GM21717 (cell line): ENCODE measurements around the gene YJEFN3.

ENCODE experiments used
- ATAC-seq: cut with Tn5 transposase; IDR thresholded peaks from one replicate; pipeline ENCODE4 v1.9.1; 2021; ENCODE audit warnings: mild to moderate bottlenecking, moderate library complexity; ENCODE audit not compliant: unreplicated experiment

YJEFN3 gene

DNA sequence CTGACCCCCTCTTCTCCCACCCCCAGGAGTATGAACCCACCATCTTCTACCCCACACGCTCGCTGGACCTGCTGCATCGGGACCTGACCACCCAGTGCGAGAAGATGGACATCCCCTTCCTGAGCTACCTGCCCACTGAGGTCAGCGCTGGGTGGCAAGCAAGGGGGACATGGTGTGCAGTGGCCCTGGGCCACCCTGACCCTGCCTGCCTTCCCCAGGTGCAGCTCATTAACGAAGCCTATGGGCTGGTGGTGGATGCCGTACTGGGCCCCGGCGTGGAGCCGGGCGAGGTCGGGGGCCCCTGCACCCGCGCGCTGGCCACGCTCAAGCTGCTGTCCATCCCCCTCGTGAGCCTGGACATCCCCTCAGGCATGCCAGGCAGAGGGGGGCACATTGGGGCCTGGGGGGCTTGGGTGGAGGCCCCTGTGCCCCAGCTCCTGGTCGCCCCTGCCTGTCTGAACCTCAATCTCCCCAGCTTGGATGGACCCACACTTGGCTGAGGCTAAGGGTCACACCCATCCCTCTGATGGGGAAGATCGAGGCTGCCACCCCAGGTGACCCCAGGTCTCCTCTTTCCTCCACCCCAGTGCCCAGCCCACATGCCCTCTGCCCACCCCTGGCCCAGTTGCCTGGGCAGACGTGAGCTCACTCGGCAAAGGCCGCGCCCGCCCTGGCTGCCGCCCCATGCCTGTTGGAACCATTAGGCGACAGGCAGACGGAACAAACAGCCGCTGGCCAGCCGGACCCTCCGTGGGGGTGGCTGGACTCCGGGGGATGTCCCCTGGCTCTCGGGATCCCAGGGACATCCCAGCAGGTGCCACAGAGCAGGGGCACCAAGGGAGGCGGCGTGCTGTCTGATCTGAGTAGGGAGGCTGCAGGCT is 6.8 kb downstream of the YJEFN3 start:
- ATAC-seq = no peak

DNA sequence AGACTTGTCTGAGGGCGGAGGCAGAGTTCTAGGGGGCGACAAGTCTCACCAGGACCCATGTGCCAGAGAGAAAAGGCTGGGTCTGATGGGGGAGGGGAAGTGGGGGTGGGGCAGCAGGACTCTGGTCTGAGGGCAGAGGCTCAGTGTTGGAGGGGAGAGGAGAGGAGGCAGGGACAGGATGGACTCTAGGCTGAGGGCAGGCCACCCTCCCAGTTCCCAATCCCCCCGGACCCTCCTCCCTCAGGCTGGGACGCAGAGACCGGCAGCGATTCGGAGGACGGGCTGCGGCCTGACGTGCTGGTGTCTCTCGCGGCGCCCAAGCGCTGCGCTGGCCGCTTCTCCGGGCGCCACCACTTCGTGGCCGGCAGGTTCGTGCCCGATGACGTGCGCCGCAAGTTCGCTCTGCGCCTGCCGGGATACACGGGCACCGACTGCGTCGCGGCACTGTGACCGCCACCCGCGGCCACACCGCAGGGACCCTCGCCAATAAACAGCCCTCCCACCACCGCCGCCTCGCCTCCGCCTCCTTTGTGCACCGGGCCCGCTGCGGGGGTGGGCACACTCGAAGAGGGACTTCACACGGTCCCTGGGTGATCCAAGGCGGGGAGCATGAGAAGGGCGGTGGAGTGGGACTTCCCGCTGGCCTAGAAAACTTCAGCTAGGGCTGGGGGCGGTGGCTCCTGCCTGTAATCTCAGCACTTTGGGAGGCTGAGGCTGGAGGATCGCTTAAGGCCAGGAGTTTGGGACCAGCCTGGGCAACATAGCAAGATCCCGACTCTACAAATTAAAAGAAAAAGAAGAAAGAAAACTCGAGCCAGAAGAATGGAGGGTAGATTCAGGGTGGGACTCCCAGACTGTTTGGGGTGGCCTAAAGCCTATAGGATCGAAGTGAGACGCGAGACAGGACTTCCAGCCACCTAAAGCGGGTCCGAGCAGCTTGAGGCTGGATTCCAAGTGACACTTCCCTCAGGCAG is 8.7 kb downstream of the YJEFN3 start:
- ATAC-seq = no peak

DNA sequence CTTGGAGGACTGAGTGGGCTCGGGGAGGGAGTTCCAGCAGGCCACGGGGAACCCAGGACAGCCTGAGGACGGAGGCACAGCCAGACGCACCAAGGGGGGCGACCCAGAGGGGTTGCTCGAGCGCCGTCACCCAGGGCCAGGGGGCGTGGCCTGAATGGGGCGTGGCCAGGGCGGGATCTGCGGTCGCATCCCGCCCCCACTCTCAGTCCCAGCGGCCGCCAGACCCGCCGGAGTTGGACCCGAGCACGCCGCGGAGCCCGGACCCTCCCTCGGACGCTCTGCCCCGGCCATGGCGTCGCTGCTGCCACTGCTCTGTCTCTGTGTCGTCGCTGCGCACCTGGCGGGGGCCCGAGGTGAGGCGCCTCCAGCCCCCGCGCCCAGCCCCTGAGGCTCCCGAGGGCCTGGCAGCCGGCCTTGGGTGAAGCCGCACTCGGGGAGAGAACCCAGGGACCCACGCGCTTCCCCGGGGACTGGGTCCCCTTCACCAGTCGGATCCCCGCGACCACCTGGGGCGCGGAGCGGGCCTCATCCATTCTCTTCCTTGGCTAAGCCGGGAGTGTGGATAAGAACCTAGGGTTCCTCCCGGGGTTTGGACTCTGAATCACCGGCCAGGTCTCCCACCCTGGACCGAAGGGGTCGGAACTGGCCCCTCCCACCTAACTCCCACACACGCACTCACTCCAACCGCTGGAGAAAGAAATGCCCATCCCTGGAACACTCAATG is 9.5 kb downstream of the YJEFN3 start, which contains the start of gene CILP2:
CILP2 (plus strand) TSS at position 205 of the 724 bp plus-strand sequence; CDS start at position 290, 85 bp downstream.
- no peak for ATAC-seq

DNA sequence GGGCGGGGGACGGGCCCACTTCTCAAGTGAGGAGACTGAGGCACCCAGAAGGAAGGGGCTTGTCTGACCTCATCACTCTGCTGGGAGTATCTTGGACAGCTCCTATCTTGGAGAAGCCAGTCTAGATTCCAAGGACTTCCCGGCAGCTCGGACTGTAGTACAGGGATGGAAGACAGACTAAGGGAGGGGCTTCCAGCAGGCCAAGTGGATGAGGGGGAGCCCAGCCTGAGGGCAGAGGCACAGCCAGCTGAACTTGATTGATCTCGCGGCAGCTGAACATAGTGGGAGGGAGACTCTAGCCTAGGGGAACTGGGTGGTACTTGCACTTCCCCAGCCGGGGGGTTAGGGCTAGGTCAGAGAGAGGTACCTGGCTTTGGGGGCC is 10.1 kb downstream of the YJEFN3 start:
- ATAC-seq = no peak

DNA sequence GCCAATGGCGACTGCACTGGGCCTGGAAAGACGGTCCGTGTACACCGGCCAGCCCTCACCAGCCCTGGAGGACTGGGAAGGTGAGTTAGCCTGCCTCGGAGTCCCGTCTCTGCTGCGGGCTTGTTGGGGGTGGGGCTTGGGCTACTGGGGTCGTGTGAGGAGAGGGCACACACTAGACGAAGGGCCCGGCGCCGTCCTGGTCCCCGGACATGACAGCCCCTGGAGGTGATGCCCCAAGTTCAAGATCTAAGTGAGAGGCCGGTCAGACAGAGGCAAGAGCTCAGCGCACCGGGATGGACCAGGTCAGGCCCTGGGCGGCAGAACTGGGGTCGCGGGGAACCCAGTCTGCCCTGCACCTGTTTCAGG is 11.0 kb downstream of the YJEFN3 start:
- ATAC-seq = no peak

GRCh38 chr19:19540064-19540714 is 11.5 kb downstream of the YJEFN3 start:
- ATAC-seq = no peak

- no peak for ATAC-seq
Observed at GRCh38 chr19:19540715-19541515, 12.2 kb downstream of the YJEFN3 start.

- no peak for ATAC-seq
Observed at GRCh38 chr19:19541616-19542015, 12.9 kb downstream of the YJEFN3 start.

- ATAC-seq = no peak
Observed at GRCh38 chr19:19542507-19542906, 13.8 kb downstream of the YJEFN3 start.

- ATAC-seq = no peak
Observed at GRCh38 chr19:19543101-19543500, 14.4 kb downstream of the YJEFN3 start.

- no peak for ATAC-seq
Observed at GRCh38 chr19:19543640-19544039, 14.9 kb downstream of the YJEFN3 start.

DNA sequence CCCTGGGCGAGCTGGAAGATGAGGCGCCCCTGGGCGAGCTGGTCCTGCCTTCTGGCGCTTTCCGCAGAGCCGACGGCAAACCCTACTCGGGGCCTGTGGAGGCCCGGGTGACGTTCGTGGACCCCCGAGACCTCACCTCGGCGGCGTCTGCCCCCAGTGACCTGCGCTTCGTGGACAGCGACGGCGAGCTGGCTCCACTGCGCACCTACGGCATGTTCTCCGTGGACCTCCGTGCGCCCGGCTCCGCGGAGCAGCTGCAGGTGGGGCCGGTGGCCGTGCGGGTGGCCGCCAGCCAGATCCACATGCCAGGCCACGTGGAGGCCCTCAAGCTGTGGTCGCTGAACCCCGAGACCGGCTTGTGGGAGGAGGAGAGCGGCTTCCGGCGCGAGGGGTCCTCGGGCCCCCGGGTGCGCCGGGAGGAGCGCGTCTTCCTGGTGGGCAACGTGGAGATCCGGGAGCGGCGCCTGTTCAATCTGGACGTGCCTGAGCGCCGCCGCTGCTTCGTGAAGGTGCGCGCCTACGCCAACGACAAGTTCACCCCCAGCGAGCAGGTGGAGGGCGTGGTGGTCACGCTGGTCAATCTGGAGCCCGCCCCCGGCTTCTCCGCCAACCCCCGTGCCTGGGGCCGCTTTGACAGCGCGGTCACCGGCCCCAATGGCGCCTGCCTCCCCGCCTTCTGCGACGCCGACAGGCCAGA is 15.7 kb downstream of the YJEFN3 start:
- no peak for ATAC-seq

GRCh38 chr19:19544954-19545591 is 16.4 kb downstream of the YJEFN3 start:
- ATAC-seq = no peak

- no peak for ATAC-seq
Observed at GRCh38 chr19:19545707-19546106, 17.0 kb downstream of the YJEFN3 start.

- ATAC-seq = no peak
Observed at GRCh38 chr19:19546751-19547162, 18.0 kb downstream of the YJEFN3 start.

GRCh38 chr19:19547674-19548336 is 19.1 kb downstream of the YJEFN3 start:
- ATAC-seq = no peak

DNA sequence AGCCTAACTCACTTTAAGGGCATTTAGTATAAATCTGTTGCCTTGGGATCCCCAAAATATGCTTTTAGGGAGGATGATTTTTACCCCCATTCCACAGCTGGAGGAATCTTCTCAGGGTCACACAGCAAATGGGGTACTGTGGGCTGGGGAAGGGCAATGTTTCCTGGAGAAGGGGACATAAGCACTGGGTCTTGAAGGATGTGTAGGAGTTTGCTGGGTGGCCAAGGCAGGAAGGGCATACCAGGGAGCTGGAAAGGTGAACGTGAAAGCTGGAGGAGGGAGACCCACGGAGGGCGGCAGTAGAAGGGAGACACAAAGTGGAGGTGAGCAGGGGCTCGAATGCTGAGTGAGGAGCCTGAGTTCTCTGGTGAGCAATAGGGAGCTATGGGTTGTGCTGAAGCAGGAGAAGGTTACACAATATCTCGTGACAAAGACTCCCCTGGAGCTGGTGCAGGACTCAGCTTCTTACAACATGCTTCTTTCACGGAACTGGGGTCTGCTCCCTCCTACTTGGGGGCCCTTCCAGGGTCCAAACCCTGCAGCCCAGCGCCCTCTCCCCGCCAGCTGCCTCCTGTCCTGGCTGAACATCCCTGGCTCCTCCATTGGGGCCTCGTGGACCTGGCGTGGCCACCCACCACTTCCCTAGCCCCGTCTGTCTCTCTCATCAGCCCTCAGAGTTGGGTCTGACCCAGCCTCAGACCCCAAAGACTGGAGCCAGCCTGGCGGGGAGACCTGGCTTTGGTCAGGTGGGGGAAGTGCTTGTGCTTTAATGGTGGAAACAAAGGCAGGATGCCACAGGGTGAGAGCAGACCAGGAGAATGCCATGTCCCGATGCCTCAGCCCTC is 20.4 kb downstream of the YJEFN3 start:
- no peak for ATAC-seq
